Measurements from ENCODE around the gene TRIM2. TPM values are rescaled to one million over a fixed set of nuclear protein-coding genes. Genes with fewer than 3 reads are reported as not detected.

The TRIM2 gene
- total RNA-seq, 1 donor from 2014 or later: 83.1 TPM

- H3K9me3 Mint-ChIP-seq: no peaks in the 10 kb centered on the region
- no peak for DNase-seq (ENCODE audit: extremely low spot score, unreplicated experiment)
- H3K27ac Mint-ChIP-seq: no peak overlapping the region
- H3K27me3 Mint-ChIP-seq: no peaks in the 10 kb centered on the region
- H3K36me3 Mint-ChIP-seq: peaks cover 29% of the 10 kb centered on the region
- peaks cover 44% of the 10 kb centered on the region for H3K4me1 Mint-ChIP-seq (ENCODE audit: unreplicated experiment)
- TF ChIP-seq CTCF (conservative IDR thresholded peaks at IDR 0.05): no peak
- H3K4me3 Mint-ChIP-seq: no peak overlapping the region
Measured at GRCh38 chr4:153243468-153243867, 39.2 kb downstream of the TRIM2 start.

- Mint-ChIP-seq H3K27ac (peak overlapping the region; percentile 84), H3K9me3 (no peaks in the 10 kb centered on the region), H3K36me3 (peaks cover 20% of the 10 kb centered on the region), H3K4me1 (ENCODE audit: unreplicated experiment) (peaks cover 52% of the 10 kb centered on the region), H3K4me3 (no peak overlapping the region), H3K27me3 (no peaks in the 10 kb centered on the region)
- no peak for TF ChIP-seq CTCF (conservative IDR thresholded peaks at IDR 0.05)
- no peak for DNase-seq (ENCODE audit: extremely low spot score, unreplicated experiment)
Measured at GRCh38 chr4:153244969-153245368, 40.7 kb downstream of the TRIM2 start.

- H3K27ac Mint-ChIP-seq: no peak overlapping the region
- H3K36me3 Mint-ChIP-seq: peaks cover 16% of the 10 kb centered on the region
- H3K27me3 Mint-ChIP-seq: no peaks in the 10 kb centered on the region
- no peak overlapping the region for H3K4me3 Mint-ChIP-seq
- TF ChIP-seq CTCF (conservative IDR thresholded peaks at IDR 0.05): no peak
- peaks cover 59% of the 10 kb centered on the region for H3K4me1 Mint-ChIP-seq (ENCODE audit: unreplicated experiment)
- H3K9me3 Mint-ChIP-seq: no peaks in the 10 kb centered on the region
- no peak for DNase-seq (ENCODE audit: extremely low spot score, unreplicated experiment)
Measured at GRCh38 chr4:153245775-153246174, 41.5 kb downstream of the TRIM2 start.

GRCh38 chr4:153246446-153247115, 42.3 kb downstream of the TRIM2 start:
- peaks cover 10% of the 10 kb centered on the region for H3K36me3 Mint-ChIP-seq
- no peak for TF ChIP-seq CTCF (conservative IDR thresholded peaks at IDR 0.05)
- peaks cover 59% of the 10 kb centered on the region for H3K4me1 Mint-ChIP-seq (ENCODE audit: unreplicated experiment)
- no peak for DNase-seq (ENCODE audit: extremely low spot score, unreplicated experiment)
- peak overlapping the region; percentile 65 for H3K4me3 Mint-ChIP-seq
- H3K27me3 Mint-ChIP-seq: no peaks in the 10 kb centered on the region
- peak overlapping the region; percentile 29 for H3K27ac Mint-ChIP-seq
- H3K9me3 Mint-ChIP-seq: no peaks in the 10 kb centered on the region

- Mint-ChIP-seq H3K27ac (peak overlapping the region; percentile 29), H3K27me3 (no peaks in the 10 kb centered on the region), H3K9me3 (no peaks in the 10 kb centered on the region), H3K4me3 (peak overlapping the region; percentile 65), H3K36me3 (peaks cover 12% of the 10 kb centered on the region), H3K4me1 (ENCODE audit: unreplicated experiment) (peaks cover 59% of the 10 kb centered on the region)
- no peak for TF ChIP-seq CTCF (conservative IDR thresholded peaks at IDR 0.05)
- DNase-seq (ENCODE audit: extremely low spot score, unreplicated experiment): no peak
Measured at GRCh38 chr4:153247116-153247490, 42.9 kb downstream of the TRIM2 start.
